DOHH2 (cell line): ENCODE data around the gene TRIM66.
A peak's percentile ranks its signal among the peaks of the same experiment; 100 is the strongest.

Experiments
- H3F3A ChIP-seq: fragments of 200-600 bp; sonication (generic), shearing (Covaris generic); 2 replicates; pipeline ENCODE4 v1.6.0; 2016; ENCODE audit warnings: antibody characterized with exemption, mild to moderate bottlenecking; ENCODE audit not compliant: control insufficient read depth, insufficient read depth
- H3K27ac ChIP-seq: fragments of 200-600 bp; sonication (generic); 2 replicates; pipeline ENCODE4 v1.5.1; 2014; ENCODE audit warnings: low read depth, mild to moderate bottlenecking, low read length, moderate library complexity
- H3K27me3 ChIP-seq: fragments of 200-600 bp; sonication (generic); 2 replicates; pipeline ENCODE4 v1.6.1; 2014; ENCODE audit warnings: mild to moderate bottlenecking, low read length, mixed read lengths; ENCODE audit not compliant: control insufficient read depth
- H3K36me3 ChIP-seq: fragments of 200-600 bp; sonication (generic); 2 replicates; pipeline ENCODE4 v1.6.1; 2014; ENCODE audit warnings: mild to moderate bottlenecking, low read length, moderate library complexity, mixed read lengths; ENCODE audit not compliant: control insufficient read depth
- H3K4me1 ChIP-seq: fragments of 200-600 bp; sonication (generic); 2 replicates; pipeline ENCODE4 v1.6.1; 2014; ENCODE audit warnings: mild to moderate bottlenecking, low read length, mixed read lengths; ENCODE audit not compliant: control insufficient read depth
- H3K4me2 ChIP-seq: fragments of 200-600 bp; sonication (generic); 2 replicates; pipeline ENCODE4 v1.6.0; 2014; ENCODE audit warnings: mild to moderate bottlenecking, low read length, moderate library complexity
- H3K4me3 ChIP-seq: fragments of 200-600 bp; sonication (generic); 2 replicates; pipeline ENCODE4 v1.5.1; 2014; ENCODE audit warnings: mild to moderate bottlenecking, low read length, mixed read lengths
- H3K79me2 ChIP-seq: fragments of 200-600 bp; sonication (generic); 2 replicates; pipeline ENCODE4 v1.6.1; 2014; ENCODE audit warnings: mild to moderate bottlenecking, low read length, mixed read lengths; ENCODE audit not compliant: control insufficient read depth
- H3K9me2 ChIP-seq: fragments of 200-600 bp; sonication (generic); replicated peaks from 2 replicates; pipeline ENCODE4 v1.6.1; 2014; ENCODE audit warnings: mild to moderate bottlenecking, low read length, mixed read lengths; ENCODE audit not compliant: control insufficient read depth
- H3K9me3 ChIP-seq: fragments of 200-600 bp; sonication (generic); 2 replicates; pipeline ENCODE4 v1.6.1; 2014; ENCODE audit warnings: antibody characterized with exemption, low read length, mixed read lengths; ENCODE audit not compliant: control insufficient read depth, insufficient read depth
- H4K20me1 ChIP-seq: fragments of 200-600 bp; sonication (generic); 2 replicates; pipeline ENCODE4 v1.6.0; 2014; ENCODE audit warnings: low read depth, mild to moderate bottlenecking, antibody characterized with exemption, low read length, moderate library complexity; ENCODE audit not compliant: control insufficient read depth, insufficient read depth
- EZH2phosphoT487 ChIP-seq: fragments of 200-600 bp; sonication (generic); IDR thresholded peaks from 2 replicates; pipeline ENCODE4 v1.6.1; 2017; ENCODE audit warnings: borderline replicate concordance, mild to moderate bottlenecking, antibody characterized with exemption, low read length, moderate library complexity, mixed read lengths
- TF ChIP-seq, protein P1 (sequence below): fragments of 200-600 bp; sonication (generic); IDR thresholded peaks from one replicate; pipeline ENCODE4 v1.5.1; 2014; ENCODE audit warnings: antibody characterized with exemption, mild to moderate bottlenecking, low read depth, low read length; ENCODE audit not compliant: poor library complexity, severe bottlenecking

TRIM66 gene

DNA sequence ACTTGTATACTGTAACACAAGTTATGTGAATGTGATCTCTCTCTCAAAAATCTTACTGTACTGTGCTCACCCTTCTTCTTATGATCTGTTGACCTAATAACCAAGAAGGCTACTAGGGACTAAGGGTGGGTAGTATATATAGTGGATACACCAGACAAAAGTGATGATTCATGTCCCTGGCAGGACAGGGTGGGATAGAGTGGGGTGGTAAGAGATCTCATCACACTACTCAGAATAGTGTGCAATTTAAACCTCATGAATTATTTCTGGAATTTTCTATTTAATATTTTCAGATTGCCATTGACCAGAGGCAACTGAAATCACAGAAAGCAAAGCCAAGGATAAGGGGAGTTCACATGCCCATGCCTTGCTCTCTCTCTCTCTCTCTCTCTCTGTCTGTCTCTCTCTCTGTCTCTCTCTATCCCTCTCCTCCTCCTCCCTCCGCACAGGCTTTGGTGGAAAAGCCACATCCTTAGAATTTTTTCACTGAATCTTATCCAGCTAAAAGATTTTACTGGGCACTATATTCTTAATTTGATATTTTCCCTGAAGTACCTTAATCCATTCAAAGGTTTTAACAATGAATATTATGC is 76.4 kb downstream of the TRIM66 start:
- Histone ChIP-seq H3K36me3 (no peaks in the 10 kb centered on the region), H3F3A (no peaks in the 10 kb centered on the region), H3K27me3 (peaks cover 13% of the 10 kb centered on the region), H3K4me3 (no peak overlapping the region), H3K4me2 (no peak overlapping the region), H3K79me2 (no peaks in the 10 kb centered on the region), H3K4me1 (peaks cover 8% of the 10 kb centered on the region), H4K20me1 (no peaks in the 10 kb centered on the region), H3K9me2 (no peaks in the 10 kb centered on the region), H3K27ac (no peak overlapping the region), H3K9me3 (no peaks in the 10 kb centered on the region)
- no peak for TF ChIP-seq EZH2phosphoT487

DNA sequence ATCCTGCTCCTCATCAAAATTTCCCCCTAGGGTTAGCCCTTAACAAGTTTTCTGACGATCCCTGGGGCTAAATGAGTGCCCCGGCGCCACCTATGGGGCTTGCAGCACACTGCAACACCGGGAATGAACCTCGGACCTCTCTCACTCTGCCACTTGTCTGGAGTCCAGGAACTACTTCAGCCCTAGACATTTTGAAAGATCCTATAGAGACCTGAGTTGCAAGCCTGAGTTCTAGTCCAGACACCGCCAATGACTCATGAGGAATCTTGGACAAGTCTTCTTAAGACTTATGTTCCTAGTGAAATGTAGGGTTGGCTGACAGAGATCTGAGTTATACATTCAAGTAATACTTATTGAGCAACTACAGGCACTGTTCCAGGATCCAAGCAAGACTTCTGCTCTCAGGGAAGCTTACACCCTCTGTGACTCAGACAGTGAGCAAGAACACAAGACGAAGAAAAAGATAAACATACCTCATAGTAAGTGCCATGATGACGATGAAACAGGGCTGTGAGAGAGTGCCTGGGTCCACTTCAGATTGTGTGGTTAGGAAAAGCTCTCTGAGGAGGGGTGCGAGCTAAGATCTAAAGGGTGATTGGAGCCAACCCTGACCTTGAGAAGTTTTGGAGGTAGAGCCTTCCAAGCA is 78.3 kb downstream of the TRIM66 start:
- Histone ChIP-seq H3K9me3 (no peaks in the 10 kb centered on the region), H3K27ac (no peak overlapping the region), H3F3A (no peaks in the 10 kb centered on the region), H3K4me3 (no peak overlapping the region), H3K36me3 (no peaks in the 10 kb centered on the region), H4K20me1 (no peaks in the 10 kb centered on the region), H3K4me1 (peaks cover 8% of the 10 kb centered on the region), H3K9me2 (no peaks in the 10 kb centered on the region), H3K4me2 (peak overlapping the region; percentile 18; the same call in 1 of the 2 replicates), H3K79me2 (no peaks in the 10 kb centered on the region), H3K27me3 (peaks cover 13% of the 10 kb centered on the region)
- TF ChIP-seq, protein P1, sequence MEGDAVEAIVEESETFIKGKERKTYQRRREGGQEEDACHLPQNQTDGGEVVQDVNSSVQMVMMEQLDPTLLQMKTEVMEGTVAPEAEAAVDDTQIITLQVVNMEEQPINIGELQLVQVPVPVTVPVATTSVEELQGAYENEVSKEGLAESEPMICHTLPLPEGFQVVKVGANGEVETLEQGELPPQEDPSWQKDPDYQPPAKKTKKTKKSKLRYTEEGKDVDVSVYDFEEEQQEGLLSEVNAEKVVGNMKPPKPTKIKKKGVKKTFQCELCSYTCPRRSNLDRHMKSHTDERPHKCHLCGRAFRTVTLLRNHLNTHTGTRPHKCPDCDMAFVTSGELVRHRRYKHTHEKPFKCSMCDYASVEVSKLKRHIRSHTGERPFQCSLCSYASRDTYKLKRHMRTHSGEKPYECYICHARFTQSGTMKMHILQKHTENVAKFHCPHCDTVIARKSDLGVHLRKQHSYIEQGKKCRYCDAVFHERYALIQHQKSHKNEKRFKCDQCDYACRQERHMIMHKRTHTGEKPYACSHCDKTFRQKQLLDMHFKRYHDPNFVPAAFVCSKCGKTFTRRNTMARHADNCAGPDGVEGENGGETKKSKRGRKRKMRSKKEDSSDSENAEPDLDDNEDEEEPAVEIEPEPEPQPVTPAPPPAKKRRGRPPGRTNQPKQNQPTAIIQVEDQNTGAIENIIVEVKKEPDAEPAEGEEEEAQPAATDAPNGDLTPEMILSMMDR: peak; percentile 95
- TF ChIP-seq EZH2phosphoT487: no peak

DNA sequence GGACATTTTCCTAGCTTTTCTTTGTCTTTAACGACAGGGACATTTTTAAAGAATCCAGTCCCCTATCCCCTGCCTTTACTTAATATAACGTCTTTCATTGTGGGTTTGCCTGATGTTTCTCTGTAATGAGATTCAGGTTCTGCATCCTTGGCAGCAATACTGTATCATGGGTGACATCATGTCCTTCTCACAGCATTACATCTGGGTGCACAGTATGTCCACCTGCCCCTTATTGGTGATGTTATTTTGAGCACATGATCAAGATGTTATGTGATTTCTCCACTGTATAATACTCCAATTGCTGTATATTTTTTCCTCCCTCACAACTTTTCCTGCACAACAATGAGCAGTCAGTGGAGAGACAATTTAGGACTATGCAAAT is 78.8 kb downstream of the TRIM66 start:
- no peaks in the 10 kb centered on the region for H3K9me2 ChIP-seq
- no peak overlapping the region for H3K4me3 ChIP-seq
- H4K20me1 ChIP-seq: no peaks in the 10 kb centered on the region
- H3K4me2 ChIP-seq: peak overlapping the region; percentile 18
- no peak overlapping the region for H3K27ac ChIP-seq
- no peak for TF ChIP-seq EZH2phosphoT487
- TF ChIP-seq, protein P1: no peak
- H3K4me1 ChIP-seq: peaks cover 8% of the 10 kb centered on the region
- H3K79me2 ChIP-seq: no peaks in the 10 kb centered on the region
- H3F3A ChIP-seq: no peaks in the 10 kb centered on the region
- H3K9me3 ChIP-seq: no peaks in the 10 kb centered on the region
- peaks cover 13% of the 10 kb centered on the region for H3K27me3 ChIP-seq
- H3K36me3 ChIP-seq: no peaks in the 10 kb centered on the region

DNA sequence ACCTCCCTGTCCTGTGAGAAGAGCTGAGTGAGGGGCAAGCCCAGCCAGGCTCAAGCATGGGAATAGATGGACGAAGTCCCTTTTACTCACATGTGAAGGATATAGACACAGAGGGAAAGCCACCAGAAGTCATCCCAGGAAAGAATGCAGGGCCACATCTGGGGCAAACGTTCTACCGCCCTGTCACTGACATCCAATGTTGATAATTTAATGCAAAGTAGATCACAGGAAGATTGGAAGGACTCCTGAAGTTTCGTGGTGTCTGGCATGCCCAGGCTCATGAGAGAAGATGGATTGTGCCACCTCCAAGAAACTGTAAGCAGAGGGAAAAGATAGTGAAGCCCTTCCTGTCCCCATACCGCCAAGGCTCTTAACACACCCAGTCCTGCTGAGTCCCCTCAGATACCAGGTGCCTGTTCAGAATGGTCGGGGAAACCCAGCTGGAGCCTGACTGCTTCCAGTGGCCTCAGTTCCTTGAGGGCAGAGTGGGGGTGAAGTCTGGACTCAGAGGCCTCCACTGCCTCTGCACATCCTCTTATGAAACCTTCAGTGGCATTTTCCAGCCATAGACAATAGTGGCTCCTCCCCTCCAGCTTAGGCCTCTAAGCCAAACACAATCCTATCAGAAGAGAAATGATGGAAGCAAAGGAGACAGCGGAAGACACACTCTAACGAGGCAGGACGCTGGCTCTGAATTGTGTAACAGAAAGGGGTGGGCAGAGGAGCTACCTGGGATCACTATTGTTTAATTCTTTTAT is 80.9 kb downstream of the TRIM66 start:
- Histone ChIP-seq H3K4me2 (no peak overlapping the region), H3K4me1 (peaks cover 10% of the 10 kb centered on the region), H3K36me3 (no peaks in the 10 kb centered on the region), H4K20me1 (no peaks in the 10 kb centered on the region), H3K4me3 (no peak overlapping the region), H3K27me3 (peaks cover 13% of the 10 kb centered on the region), H3K27ac (no peak overlapping the region), H3K79me2 (no peaks in the 10 kb centered on the region), H3K9me2 (no peaks in the 10 kb centered on the region), H3K9me3 (no peaks in the 10 kb centered on the region), H3F3A (no peaks in the 10 kb centered on the region)
- TF ChIP-seq EZH2phosphoT487: no peak
